ENCODE data around the gene SYNE1. TPM values are rescaled to one million over a fixed set of nuclear protein-coding genes. Genes with fewer than 3 reads are reported as not detected.

The SYNE1 gene
- total RNA-seq, 3 donors from 2014 or later = 16.8 to 78.6 (median 22.3) TPM

DNA sequence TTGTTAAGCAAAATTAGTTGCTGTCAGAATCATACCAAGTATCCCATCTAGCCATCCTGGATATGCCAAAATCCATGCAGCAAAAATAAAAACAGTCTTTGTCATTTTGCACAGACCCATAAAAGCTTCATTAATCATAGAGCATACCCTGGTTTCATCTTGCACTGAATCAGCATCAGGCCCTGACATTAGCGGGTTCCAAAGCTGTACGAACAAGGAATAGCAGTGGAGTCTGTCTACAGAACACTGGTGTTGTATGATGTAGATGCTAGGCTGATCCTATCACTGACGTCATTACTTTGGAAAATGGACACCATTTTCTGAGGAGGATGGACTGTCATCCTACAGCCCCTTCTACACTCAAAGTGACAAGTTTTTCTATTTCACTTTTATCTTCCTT is 514.1 kb downstream of the SYNE1 start:
- no peaks in the 10 kb centered on the region for H3K36me3 ChIP-seq (ENCODE audit: low read depth)
- intact Hi-C loops (cut with DNase I, micrococcal nuclease) = no loop called here

DNA sequence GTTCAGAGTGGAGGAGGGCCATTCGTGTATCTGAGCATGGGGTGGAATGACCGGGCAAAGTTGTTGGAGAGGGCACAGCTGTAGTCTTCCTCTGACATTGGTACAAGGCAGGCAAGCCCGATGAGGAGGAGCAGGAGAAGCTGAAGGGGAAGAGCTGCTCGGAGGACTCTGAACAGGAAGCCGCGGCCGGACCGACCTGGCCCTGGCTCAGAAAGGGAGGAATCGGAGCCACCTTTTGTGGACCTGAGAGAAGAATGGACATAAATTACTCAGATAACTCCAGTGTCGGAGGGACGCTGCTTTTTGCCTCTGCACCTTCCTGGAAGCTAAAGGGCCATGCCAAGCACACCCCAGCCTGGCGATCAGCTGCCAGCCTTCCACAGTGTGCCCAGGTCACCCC is 514.7 kb downstream of the SYNE1 start:
- no peaks in the 10 kb centered on the region for H3K9me3 ChIP-seq
- no peak for DNase-seq
- no peaks in the 10 kb centered on the region for H3K36me3 ChIP-seq (ENCODE audit: low read depth)
- ATAC-seq = no peak
- TF ChIP-seq, protein P1, sequence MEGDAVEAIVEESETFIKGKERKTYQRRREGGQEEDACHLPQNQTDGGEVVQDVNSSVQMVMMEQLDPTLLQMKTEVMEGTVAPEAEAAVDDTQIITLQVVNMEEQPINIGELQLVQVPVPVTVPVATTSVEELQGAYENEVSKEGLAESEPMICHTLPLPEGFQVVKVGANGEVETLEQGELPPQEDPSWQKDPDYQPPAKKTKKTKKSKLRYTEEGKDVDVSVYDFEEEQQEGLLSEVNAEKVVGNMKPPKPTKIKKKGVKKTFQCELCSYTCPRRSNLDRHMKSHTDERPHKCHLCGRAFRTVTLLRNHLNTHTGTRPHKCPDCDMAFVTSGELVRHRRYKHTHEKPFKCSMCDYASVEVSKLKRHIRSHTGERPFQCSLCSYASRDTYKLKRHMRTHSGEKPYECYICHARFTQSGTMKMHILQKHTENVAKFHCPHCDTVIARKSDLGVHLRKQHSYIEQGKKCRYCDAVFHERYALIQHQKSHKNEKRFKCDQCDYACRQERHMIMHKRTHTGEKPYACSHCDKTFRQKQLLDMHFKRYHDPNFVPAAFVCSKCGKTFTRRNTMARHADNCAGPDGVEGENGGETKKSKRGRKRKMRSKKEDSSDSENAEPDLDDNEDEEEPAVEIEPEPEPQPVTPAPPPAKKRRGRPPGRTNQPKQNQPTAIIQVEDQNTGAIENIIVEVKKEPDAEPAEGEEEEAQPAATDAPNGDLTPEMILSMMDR (IDR thresholded peaks at IDR 0.05) = no peak
- no peaks in the 10 kb centered on the region for H3K4me1 ChIP-seq (ENCODE audit: low read depth)
- intact Hi-C loops (cut with DNase I, micrococcal nuclease) = no loop called here
- H3K4me3 ChIP-seq = no peak overlapping the region

More for the DNA sequence above, 514.1 kb downstream of the SYNE1 start:
- Histone ChIP-seq H3K9me3 (no peaks in the 10 kb centered on the region), H3K4me3 (no peak overlapping the region), H3K4me1 (ENCODE audit: low read depth) (no peaks in the 10 kb centered on the region)
- DNase-seq = no peak
- TF ChIP-seq, protein P1 (IDR thresholded peaks at IDR 0.05) = no peak
- ATAC-seq = no peak

DNA sequence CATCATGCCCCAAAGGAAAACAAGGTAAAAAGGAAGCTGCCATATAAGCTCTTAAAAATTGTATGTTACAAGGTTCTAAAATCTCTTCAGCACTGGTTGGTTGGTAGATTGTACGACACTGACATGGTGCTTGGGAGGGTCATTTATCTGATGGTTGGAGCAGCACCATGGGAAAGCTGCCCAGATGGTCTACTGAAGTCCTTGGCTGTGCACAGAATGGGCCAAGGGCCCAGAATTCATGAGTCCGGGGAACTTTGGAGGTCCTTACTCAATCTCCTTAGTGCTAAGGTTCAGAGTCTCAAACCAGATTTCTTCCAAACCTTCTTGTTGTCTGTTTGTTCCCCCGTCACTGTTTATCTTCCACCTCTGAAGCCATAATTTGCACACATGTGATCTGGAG is 515.3 kb downstream of the SYNE1 start:
- Histone ChIP-seq H3K4me1 (ENCODE audit: low read depth) (no peaks in the 10 kb centered on the region), H3K9me3 (no peaks in the 10 kb centered on the region), H3K36me3 (ENCODE audit: low read depth) (no peaks in the 10 kb centered on the region), H3K4me3 (no peak overlapping the region)
- ATAC-seq (no peak), DNase-seq (no peak)
- TF ChIP-seq, protein P1 (IDR thresholded peaks at IDR 0.05) = no peak
- intact Hi-C loops (cut with DNase I, micrococcal nuclease) = no loop called here

- intact Hi-C loops (cut with DNase I, micrococcal nuclease) = no loop called here
- Histone ChIP-seq H3K4me1 (ENCODE audit: low read depth) (no peaks in the 10 kb centered on the region), H3K9me3 (no peaks in the 10 kb centered on the region), H3K4me3 (no peak overlapping the region), H3K36me3 (ENCODE audit: low read depth) (no peaks in the 10 kb centered on the region)
- DNase-seq (no peak), ATAC-seq (no peak)
- TF ChIP-seq, protein P1 (IDR thresholded peaks at IDR 0.05) = no peak
Observed at GRCh38 chr6:152119831-152120230, 517.3 kb downstream of the SYNE1 start.

DNA sequence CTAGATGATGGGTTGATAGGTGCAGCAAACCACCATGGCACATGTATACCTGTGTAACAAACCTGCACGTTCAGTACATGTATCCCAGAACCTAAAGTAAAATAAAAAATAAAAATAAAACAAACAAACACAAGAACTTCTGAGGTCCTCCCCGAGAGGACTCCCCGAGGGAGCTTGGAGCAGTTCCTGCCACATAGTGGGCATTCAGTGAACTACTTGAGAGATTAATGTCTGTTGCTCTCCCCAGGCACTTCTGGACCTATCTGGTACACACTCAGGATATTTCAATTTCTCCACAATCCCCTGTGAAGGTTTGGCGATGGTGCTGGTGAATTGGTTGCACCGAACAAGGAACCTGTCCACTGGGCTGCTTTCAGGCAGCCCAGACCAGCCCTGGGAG is 518.5 kb downstream of the SYNE1 start:
- Histone ChIP-seq H3K4me1 (ENCODE audit: low read depth) (no peaks in the 10 kb centered on the region), H3K4me3 (no peak overlapping the region), H3K36me3 (ENCODE audit: low read depth) (no peaks in the 10 kb centered on the region), H3K9me3 (no peaks in the 10 kb centered on the region)
- intact Hi-C loops (cut with DNase I, micrococcal nuclease) = no loop called here
- DNase-seq = no peak
- no peak for ATAC-seq
- TF ChIP-seq, protein P1 (IDR thresholded peaks at IDR 0.05) = no peak

- intact Hi-C loops (cut with DNase I, micrococcal nuclease) = no loop called here
- Histone ChIP-seq H3K4me3 (no peak overlapping the region), H3K4me1 (ENCODE audit: low read depth) (no peaks in the 10 kb centered on the region), H3K9me3 (no peaks in the 10 kb centered on the region), H3K36me3 (ENCODE audit: low read depth) (no peaks in the 10 kb centered on the region)
- no peak for ATAC-seq
- DNase-seq = no peak
- TF ChIP-seq, protein P1 (IDR thresholded peaks at IDR 0.05) = no peak
Observed at GRCh38 chr6:152118224-152118623, 518.9 kb downstream of the SYNE1 start.
